ENCODE data around the gene CFAP53.

- TF ChIP-seq POLR2AphosphoS5 (IDR thresholded peaks at IDR 0.05) = peak in 2 of 3 donors; percentile 18 to 29
- TF ChIP-seq CTCF (IDR thresholded peaks at IDR 0.05 in 8 of 11, conservative IDR thresholded peaks at IDR 0.05 in 3 of 11) = no peak
- no peak for TF ChIP-seq POLR2A (IDR thresholded peaks at IDR 0.05)
These were observed 20.2 kb upstream of the CFAP53 start for GRCh38 chr18:50286391-50287027.
